ENCODE measurements around the gene GRAMD2B. TPM values are rescaled to one million over a fixed set of nuclear protein-coding genes. Genes with fewer than 3 reads are reported as not detected.
A peak's percentile ranks its signal among the peaks of the same experiment; 100 is the strongest.

The GRAMD2B gene
- total and polyA plus RNA-seq, 12 donors = 4.0 to 80.9 (median 25.2) TPM

GRCh38 chr5:126499853-126500342 is 76.7 kb downstream of the GRAMD2B start:
- Histone ChIP-seq H3K4me1 (replicated peaks in 1 of 2) (peaks cover 17 to 43% of the 10 kb centered on the region in 2 donors), H3K27me3 (no peaks in the 10 kb centered on the region), H3K4me3 (no peak overlapping the region), H3K9me3 (replicated peaks in 1 of 3) (no peaks in the 10 kb centered on the region), H3K36me3 (replicated peaks in 1 of 2) (no peaks in the 10 kb centered on the region), H3K27ac (peak overlapping the region in 2 of 5 donors; percentile 41 to 42)
- WGBS, 4 donors = 83 to 94% (median 85%) methylated on average over 3 of the region's 3 CpGs
- intact Hi-C loops (cut with DNase I) = loop anchor here (5.0 to 10.0 kb wide), 3 partner anchors 55 to 148 kb away; no protein-coding TSS in a partner anchor
- TF ChIP-seq CTCF (IDR thresholded peaks at IDR 0.05) = peak; percentile 39 to 48 (median 44)
- TF ChIP-seq POLR2A (IDR thresholded peaks at IDR 0.05) = no peak
- DNase-seq = no peak

GRCh38 chr5:126501448-126501847 is 78.2 kb downstream of the GRAMD2B start:
- intact Hi-C loops (cut with DNase I) = loop anchor here in 1 of 2 donors (5.0 kb wide), 1 partner anchor 149 kb away; no protein-coding TSS in a partner anchor
- peak overlapping the region in 1 of 5 donors; percentile 48 for H3K27ac ChIP-seq
- H3K9me3 ChIP-seq (replicated peaks in 1 of 3) = no peaks in the 10 kb centered on the region
- 86 to 94% (median 90%) methylated on average over 10 of the region's 10 CpGs for WGBS, 4 donors
- no peaks in the 10 kb centered on the region for H3K36me3 ChIP-seq (replicated peaks in 1 of 2)
- H3K4me1 ChIP-seq (replicated peaks in 1 of 2) = peaks cover 17 to 44% of the 10 kb centered on the region in 2 donors
- no peak overlapping the region for H3K4me3 ChIP-seq
- no peaks in the 10 kb centered on the region for H3K27me3 ChIP-seq
- TF ChIP-seq CTCF (IDR thresholded peaks at IDR 0.05) = no peak
- TF ChIP-seq POLR2A (IDR thresholded peaks at IDR 0.05) = no peak
- DNase-seq = no peak

- DNase-seq = peak; percentile 37 to 88 (median 74)
- Histone ChIP-seq H3K27ac (peak overlapping the region; percentile 56 to 90 (median 72)), H3K4me1 (replicated peaks in 1 of 2) (peaks cover 17 to 40% of the 10 kb centered on the region in 2 donors), H3K36me3 (replicated peaks in 1 of 2) (no peaks in the 10 kb centered on the region), H3K4me3 (peak overlapping the region in 1 of 4 donors; percentile 23), H3K9me3 (replicated peaks in 1 of 3) (no peaks in the 10 kb centered on the region), H3K27me3 (no peaks in the 10 kb centered on the region)
- TF ChIP-seq POLR2A (IDR thresholded peaks at IDR 0.05) (no peak), CTCF (IDR thresholded peaks at IDR 0.05) (no peak)
- intact Hi-C loops (cut with DNase I) = loop anchor here in 1 of 2 donors (5.0 kb wide), 1 partner anchor 151 kb away; no protein-coding TSS in a partner anchor
- WGBS, 4 donors = 2 to 4% (median 3%) methylated on average over 5 of the region's 5 CpGs
These were observed 80.4 kb downstream of the GRAMD2B start for GRCh38 chr5:126503602-126504104.

- TF ChIP-seq CTCF (IDR thresholded peaks at IDR 0.05) (no peak), POLR2A (IDR thresholded peaks at IDR 0.05) (no peak)
- Histone ChIP-seq H3K27ac (peak overlapping the region in 3 of 5 donors; percentile 29 to 94 (median 72)), H3K27me3 (no peaks in the 10 kb centered on the region), H3K4me3 (no peak overlapping the region), H3K9me3 (replicated peaks in 1 of 3) (no peaks in the 10 kb centered on the region), H3K36me3 (replicated peaks in 1 of 2) (no peaks in the 10 kb centered on the region), H3K4me1 (replicated peaks in 1 of 2) (peaks cover 26 to 51% of the 10 kb centered on the region in 2 donors)
- WGBS, 4 donors = 77 to 90% (median 83%) methylated on average over 4 of the region's 4 CpGs
- intact Hi-C loops (cut with DNase I) = no loop called here
- peak in 1 of 7 donors; percentile 27 for DNase-seq
These were observed 82.9 kb downstream of the GRAMD2B start for GRCh38 chr5:126506079-126506478.
